ENCODE data around the gene NYNRIN. TPM values are rescaled to one million over a fixed set of nuclear protein-coding genes. Genes with fewer than 3 reads are reported as not detected.
"Not testable (repeated sequence)": the region's sequence is repeated elsewhere in the genome, so short reads cannot be mapped to it uniquely, and the experiment has no call there.

Gene NYNRIN
- total RNA-seq, 1 donor from 2014 or later: 40.0 TPM

DNA sequence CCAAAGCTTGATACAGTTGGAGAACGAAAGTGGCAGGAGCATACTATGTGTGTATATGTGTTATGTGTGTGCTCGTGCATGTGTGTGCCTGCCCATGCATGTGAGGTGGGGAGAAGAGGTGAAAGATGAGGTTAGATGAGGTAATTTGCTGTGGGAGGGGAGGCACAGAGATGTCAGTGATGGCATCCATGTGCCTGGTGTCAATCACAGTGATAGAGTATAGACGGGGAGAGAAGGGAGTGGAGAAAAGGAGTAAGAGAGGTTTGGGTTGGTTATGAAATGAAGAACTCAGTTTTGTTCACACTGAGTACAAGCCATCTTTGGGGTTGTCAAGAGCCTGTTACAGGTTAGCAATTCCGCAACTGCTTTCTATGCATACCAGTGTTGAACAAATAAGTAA is 14.6 kb upstream of the NYNRIN start:
- H3K9me3 Mint-ChIP-seq (ENCODE audit: low read depth): no peaks in the 10 kb centered on the region
- TF ChIP-seq, protein P1, sequence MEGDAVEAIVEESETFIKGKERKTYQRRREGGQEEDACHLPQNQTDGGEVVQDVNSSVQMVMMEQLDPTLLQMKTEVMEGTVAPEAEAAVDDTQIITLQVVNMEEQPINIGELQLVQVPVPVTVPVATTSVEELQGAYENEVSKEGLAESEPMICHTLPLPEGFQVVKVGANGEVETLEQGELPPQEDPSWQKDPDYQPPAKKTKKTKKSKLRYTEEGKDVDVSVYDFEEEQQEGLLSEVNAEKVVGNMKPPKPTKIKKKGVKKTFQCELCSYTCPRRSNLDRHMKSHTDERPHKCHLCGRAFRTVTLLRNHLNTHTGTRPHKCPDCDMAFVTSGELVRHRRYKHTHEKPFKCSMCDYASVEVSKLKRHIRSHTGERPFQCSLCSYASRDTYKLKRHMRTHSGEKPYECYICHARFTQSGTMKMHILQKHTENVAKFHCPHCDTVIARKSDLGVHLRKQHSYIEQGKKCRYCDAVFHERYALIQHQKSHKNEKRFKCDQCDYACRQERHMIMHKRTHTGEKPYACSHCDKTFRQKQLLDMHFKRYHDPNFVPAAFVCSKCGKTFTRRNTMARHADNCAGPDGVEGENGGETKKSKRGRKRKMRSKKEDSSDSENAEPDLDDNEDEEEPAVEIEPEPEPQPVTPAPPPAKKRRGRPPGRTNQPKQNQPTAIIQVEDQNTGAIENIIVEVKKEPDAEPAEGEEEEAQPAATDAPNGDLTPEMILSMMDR (IDR thresholded peaks at IDR 0.05; ENCODE audit: unreplicated experiment): no peak

GRCh38 chr14:24385524-24385923 is 13.3 kb upstream of the NYNRIN start:
- TF ChIP-seq, protein P1 (IDR thresholded peaks at IDR 0.05; ENCODE audit: unreplicated experiment): no peak
- DNase-seq (ENCODE audit: low spot score, unreplicated experiment): no peak
- Mint-ChIP-seq H3K36me3 (ENCODE audit: insufficient read depth) (no peaks in the 10 kb centered on the region), H3K27ac (no peak overlapping the region), H3K9me3 (ENCODE audit: low read depth) (no peaks in the 10 kb centered on the region), H3K4me1 (ENCODE audit: low read depth) (peaks cover 8% of the 10 kb centered on the region), H3K4me3 (ENCODE audit: low read depth) (no peak overlapping the region), H3K27me3 (peaks cover 29% of the 10 kb centered on the region)

More for the DNA sequence above, 14.6 kb upstream of the NYNRIN start:
- Mint-ChIP-seq H3K4me3 (ENCODE audit: low read depth) (no peak overlapping the region), H3K4me1 (ENCODE audit: low read depth) (peaks cover 12% of the 10 kb centered on the region), H3K36me3 (ENCODE audit: insufficient read depth) (no peaks in the 10 kb centered on the region), H3K27me3 (peaks cover 26% of the 10 kb centered on the region), H3K27ac (no peak overlapping the region)
- no peak for DNase-seq (ENCODE audit: low spot score, unreplicated experiment)

GRCh38 chr14:24387009-24387345 is 11.8 kb upstream of the NYNRIN start:
- no peak overlapping the region for H3K27ac Mint-ChIP-seq
- H3K9me3 Mint-ChIP-seq (ENCODE audit: low read depth): no peaks in the 10 kb centered on the region
- no peaks in the 10 kb centered on the region for H3K36me3 Mint-ChIP-seq (ENCODE audit: insufficient read depth)
- no peak for DNase-seq (ENCODE audit: low spot score, unreplicated experiment)
- H3K27me3 Mint-ChIP-seq: peaks cover 36% of the 10 kb centered on the region
- H3K4me3 Mint-ChIP-seq (ENCODE audit: low read depth): no peak overlapping the region
- TF ChIP-seq, protein P1 (IDR thresholded peaks at IDR 0.05; ENCODE audit: unreplicated experiment): no peak
- peaks cover 8% of the 10 kb centered on the region for H3K4me1 Mint-ChIP-seq (ENCODE audit: low read depth)

DNA sequence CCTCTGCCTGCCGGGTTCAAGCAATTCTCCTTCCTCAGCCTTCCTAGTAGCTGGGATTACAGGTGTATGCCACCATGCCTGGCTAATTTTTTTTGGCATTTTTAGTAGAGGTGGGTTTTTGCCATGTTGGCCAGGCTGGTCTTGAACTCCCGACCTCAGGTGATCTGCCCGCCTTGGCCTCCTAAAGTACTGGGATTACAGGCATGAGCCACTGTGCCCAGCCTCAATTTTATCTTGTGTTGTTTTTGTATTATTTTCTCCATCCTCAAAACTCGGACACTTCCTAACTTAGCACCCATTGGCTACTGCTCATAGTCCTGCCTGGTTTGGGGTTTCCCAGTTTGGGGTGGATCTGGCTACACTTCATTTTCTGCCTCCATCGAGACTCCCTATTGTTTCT is 11.2 kb upstream of the NYNRIN start:
- not testable (repeated sequence) for H3K9me3 Mint-ChIP-seq (ENCODE audit: low read depth); H3K36me3 Mint-ChIP-seq (ENCODE audit: insufficient read depth); H3K4me3 Mint-ChIP-seq (ENCODE audit: low read depth); DNase-seq (ENCODE audit: low spot score, unreplicated experiment); H3K27ac Mint-ChIP-seq
- Mint-ChIP-seq H3K4me1 (ENCODE audit: low read depth) (peaks cover 11% of the 10 kb centered on the region), H3K27me3 (peaks cover 36% of the 10 kb centered on the region)

GRCh38 chr14:24388474-24389179 is 10.2 kb upstream of the NYNRIN start:
- no peak for DNase-seq (ENCODE audit: low spot score, unreplicated experiment)
- H3K36me3 Mint-ChIP-seq (ENCODE audit: insufficient read depth): no peaks in the 10 kb centered on the region
- H3K9me3 Mint-ChIP-seq (ENCODE audit: low read depth): no peaks in the 10 kb centered on the region
- H3K4me3 Mint-ChIP-seq (ENCODE audit: low read depth): no peak overlapping the region
- TF ChIP-seq, protein P1 (IDR thresholded peaks at IDR 0.05; ENCODE audit: unreplicated experiment): no peak
- no peak overlapping the region for H3K27ac Mint-ChIP-seq
- peaks cover 36% of the 10 kb centered on the region for H3K27me3 Mint-ChIP-seq
- H3K4me1 Mint-ChIP-seq (ENCODE audit: low read depth): peaks cover 11% of the 10 kb centered on the region

GRCh38 chr14:24389226-24389848 is 9.5 kb upstream of the NYNRIN start:
- Mint-ChIP-seq H3K27ac (no peak overlapping the region), H3K4me3 (ENCODE audit: low read depth) (no peak overlapping the region), H3K27me3 (peaks cover 34% of the 10 kb centered on the region), H3K36me3 (ENCODE audit: insufficient read depth) (no peaks in the 10 kb centered on the region), H3K4me1 (ENCODE audit: low read depth) (peaks cover 11% of the 10 kb centered on the region), H3K9me3 (ENCODE audit: low read depth) (no peaks in the 10 kb centered on the region)
- DNase-seq (ENCODE audit: low spot score, unreplicated experiment): no peak
- TF ChIP-seq, protein P1 (IDR thresholded peaks at IDR 0.05; ENCODE audit: unreplicated experiment): no peak
